ENCODE results near the gene SDR9C7. TPM values are rescaled to one million over a fixed set of nuclear protein-coding genes. Genes with fewer than 3 reads are reported as not detected.

Gene SDR9C7
- total RNA-seq, 4 donors from 2014 or later: not detected

- no peak for DNase-seq (ENCODE audit: low spot score)
- TF ChIP-seq CTCF (IDR thresholded peaks at IDR 0.05): no peak
- peak; percentile 13 for ATAC-seq (ENCODE audit: low FRiP score)
Measured at GRCh38 chr12:56877195-56878009, 56.8 kb downstream of the SDR9C7 start.

- no peak for TF ChIP-seq CTCF (IDR thresholded peaks at IDR 0.05)
- ATAC-seq (ENCODE audit: low FRiP score) (no peak), DNase-seq (ENCODE audit: low spot score) (no peak)
Measured at GRCh38 chr12:56874821-56875220, 59.4 kb downstream of the SDR9C7 start.

- no peak for ATAC-seq (ENCODE audit: low FRiP score)
- no peak for TF ChIP-seq CTCF (IDR thresholded peaks at IDR 0.05)
- DNase-seq (ENCODE audit: low spot score): no peak
Measured at GRCh38 chr12:56873382-56873781, 60.8 kb downstream of the SDR9C7 start.

Other genes with a start within 250 kb of the SDR9C7 start
- gene PTGES3, start 246.1 kb downstream of the SDR9C7 start, total RNA-seq: 100 to 1,000 TPM in 1 of 4 donors, 10 to 100 TPM in 3; 80.7 to 103 (median 84.6) TPM
- gene NACA, start 209.1 kb downstream of the SDR9C7 start, total RNA-seq: 1,000 to 10,000 TPM in 2 of 4 donors, 100 to 1,000 TPM in 2; 968 to 1,190 (median 1,074) TPM
- 10 to 100 TPM in 1 of 4 donors, 1 to 10 TPM in 3; 2.8 to 10.7 (median 5.5) TPM for gene PRIM1, start 182.1 kb downstream of the SDR9C7 start, total RNA-seq
- gene HSD17B6, start 171.1 kb downstream of the SDR9C7 start, total RNA-seq: 10 to 100 TPM in 1 of 4 donors, 1 to 10 TPM in 2, not detected in 1; 3.1 to 18.7 (median 4.1) TPM
- under 1 TPM in 3 of 4 donors, not detected in 1; 0.36 to 0.56 (median 0.47) TPM for gene RDH16, start 23.2 kb upstream of the SDR9C7 start, total RNA-seq
- 1 to 10 TPM; 3.5 to 7.2 (median 6.6) TPM for gene ZBTB39, start 72.1 kb upstream of the SDR9C7 start, total RNA-seq
- not detected for gene TAC3, start 82.1 kb upstream of the SDR9C7 start, total RNA-seq
- under 1 TPM in 3 of 4 donors, not detected in 1; 0.25 to 0.74 (median 0.32) TPM for gene MYO1A, start 115.7 kb upstream of the SDR9C7 start, total RNA-seq
- gene NEMP1, start 144.4 kb upstream of the SDR9C7 start, total RNA-seq: 1 to 10 TPM; 4.6 to 9.8 (median 5.9) TPM
- gene NAB2, start 154.7 kb upstream of the SDR9C7 start, total RNA-seq: 10 to 100 TPM; 15.1 to 24.7 (median 18.1) TPM
- 100 to 1,000 TPM; 112 to 234 (median 124) TPM for gene STAT6, start 177.0 kb upstream of the SDR9C7 start, total RNA-seq
- 100 to 1,000 TPM; 312 to 592 (median 571) TPM for gene LRP1, start 194.1 kb upstream of the SDR9C7 start, total RNA-seq
- gene LRP1-AS, start 213.2 kb upstream of the SDR9C7 start, total RNA-seq: not detected